Sigmoid colon (tissue), 4 donors: ENCODE measurements around the gene COX7A2.

Experiments
- EP300 ChIP-seq, 4 donors: sonication (generic); formaldehyde crosslinking; IDR thresholded peaks; one replicate each; pipeline ENCODE4 v1.6.1; 2017; ENCODE audit warnings: antibody characterized with exemption in 4 of 4
- TF ChIP-seq, protein P1 (sequence below), 4 experiments: fragments of 450-650 bp in 3 of 4; fragments of 200-600 bp in 1 of 4; IDR thresholded peaks; one replicate each; pipeline ENCODE4 v1.5.1; 2016 to 2019; ENCODE audit warnings: antibody characterized with exemption in 4 of 4, mild to moderate bottlenecking in 3 of 4, moderate library complexity in 2 of 4

DNA sequence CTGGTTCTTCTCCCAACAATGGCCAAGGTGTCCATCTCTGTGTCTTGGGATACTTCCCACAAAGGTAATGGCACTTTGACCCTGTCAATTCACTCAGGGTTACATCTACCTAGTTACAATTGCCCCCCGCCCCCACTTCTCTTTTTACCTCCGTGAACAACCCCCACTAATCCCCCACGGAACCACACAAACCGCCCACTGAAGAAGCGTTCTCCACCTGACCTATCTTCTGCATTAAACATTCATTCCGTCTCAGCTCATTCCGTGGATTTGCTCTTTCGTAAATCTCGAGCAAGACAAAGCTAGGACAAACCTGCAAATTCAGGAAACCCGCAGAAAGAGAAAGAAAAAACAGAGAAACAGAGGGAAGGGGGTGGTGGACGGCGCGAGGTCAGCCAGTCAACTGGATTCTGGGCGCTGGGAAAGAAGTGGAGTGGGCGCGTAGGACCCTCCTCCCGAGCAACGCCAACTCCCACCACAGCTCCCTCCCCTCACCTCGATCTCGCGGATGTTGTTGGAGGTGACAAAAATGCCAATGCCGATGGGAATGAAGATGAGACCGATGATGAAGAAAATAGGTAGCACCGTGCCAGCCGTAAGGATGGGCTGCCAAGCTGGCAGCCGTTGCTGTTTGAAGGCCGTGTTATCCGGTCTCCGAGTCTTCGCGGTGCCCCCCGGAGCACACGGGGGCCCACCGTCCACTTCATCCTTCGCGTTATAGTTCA lies 40.5 kb upstream of the COX7A2 start:
- TF ChIP-seq, protein P1, sequence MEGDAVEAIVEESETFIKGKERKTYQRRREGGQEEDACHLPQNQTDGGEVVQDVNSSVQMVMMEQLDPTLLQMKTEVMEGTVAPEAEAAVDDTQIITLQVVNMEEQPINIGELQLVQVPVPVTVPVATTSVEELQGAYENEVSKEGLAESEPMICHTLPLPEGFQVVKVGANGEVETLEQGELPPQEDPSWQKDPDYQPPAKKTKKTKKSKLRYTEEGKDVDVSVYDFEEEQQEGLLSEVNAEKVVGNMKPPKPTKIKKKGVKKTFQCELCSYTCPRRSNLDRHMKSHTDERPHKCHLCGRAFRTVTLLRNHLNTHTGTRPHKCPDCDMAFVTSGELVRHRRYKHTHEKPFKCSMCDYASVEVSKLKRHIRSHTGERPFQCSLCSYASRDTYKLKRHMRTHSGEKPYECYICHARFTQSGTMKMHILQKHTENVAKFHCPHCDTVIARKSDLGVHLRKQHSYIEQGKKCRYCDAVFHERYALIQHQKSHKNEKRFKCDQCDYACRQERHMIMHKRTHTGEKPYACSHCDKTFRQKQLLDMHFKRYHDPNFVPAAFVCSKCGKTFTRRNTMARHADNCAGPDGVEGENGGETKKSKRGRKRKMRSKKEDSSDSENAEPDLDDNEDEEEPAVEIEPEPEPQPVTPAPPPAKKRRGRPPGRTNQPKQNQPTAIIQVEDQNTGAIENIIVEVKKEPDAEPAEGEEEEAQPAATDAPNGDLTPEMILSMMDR (IDR thresholded peaks at IDR 0.05): no peak
- no peak for TF ChIP-seq EP300 (IDR thresholded peaks at IDR 0.05)
